GM21717 (cell line): ENCODE measurements around the gene LHX2.
A peak's percentile ranks its signal among the peaks of the same experiment; 100 is the strongest.
"Not testable (repeated sequence)": the region's sequence is repeated elsewhere in the genome, so short reads cannot be mapped to it uniquely, and the experiment has no call there.

Experiments
- ATAC-seq: cut with Tn5 transposase; IDR thresholded peaks from one replicate; pipeline ENCODE4 v1.9.1; 2021; ENCODE audit warnings: mild to moderate bottlenecking, moderate library complexity; ENCODE audit not compliant: unreplicated experiment

The LHX2 gene

GRCh38 chr9:124011460-124012301 lies at the start of gene LHX2:
Gene LHX2 (plus strand): TSS chr9:124011768. CDS start chr9:124012349, 581 bp downstream.
- ATAC-seq, result peak; percentile 45

- ATAC-seq, result no peak
These were observed 46.8 kb upstream of the LHX2 start for GRCh38 chr9:123964761-123965160.

- no peak for ATAC-seq
These were observed 45.5 kb upstream of the LHX2 start for GRCh38 chr9:123965801-123966686.

- ATAC-seq, result no peak
These were observed 44.2 kb upstream of the LHX2 start for GRCh38 chr9:123967323-123967722.

- no peak for ATAC-seq
These were observed 39.0 kb upstream of the LHX2 start for GRCh38 chr9:123972618-123973017.

- ATAC-seq, result no peak
These were observed 37.9 kb upstream of the LHX2 start for GRCh38 chr9:123973590-123974223.

- no peak for ATAC-seq
These were observed 37.1 kb upstream of the LHX2 start for GRCh38 chr9:123974471-123974870.

GRCh38 chr9:123975871-123976270 lies 35.7 kb upstream of the LHX2 start:
- no peak for ATAC-seq

- not testable (repeated sequence) for ATAC-seq
These were observed 35.0 kb upstream of the LHX2 start for GRCh38 chr9:123976579-123976978.

GRCh38 chr9:123978981-123979380 lies 32.6 kb upstream of the LHX2 start:
- ATAC-seq, result no peak

- ATAC-seq, result no peak
These were observed 29.0 kb upstream of the LHX2 start for GRCh38 chr9:123982535-123982934.

- no peak for ATAC-seq
These were observed 28.5 kb upstream of the LHX2 start for GRCh38 chr9:123983047-123983446.

- no peak for ATAC-seq
These were observed 26.8 kb upstream of the LHX2 start for GRCh38 chr9:123984802-123985201.

- no peak for ATAC-seq
These were observed 25.7 kb upstream of the LHX2 start for GRCh38 chr9:123985869-123986268.

GRCh38 chr9:123990427-123990826 lies 21.1 kb upstream of the LHX2 start:
- no peak for ATAC-seq

- ATAC-seq, result not testable (repeated sequence)
These were observed 18.9 kb upstream of the LHX2 start for GRCh38 chr9:123992679-123993078.

GRCh38 chr9:123996731-123997421 lies 14.7 kb upstream of the LHX2 start:
- peak; percentile 46 for ATAC-seq

- ATAC-seq, result peak; percentile 48
These were observed 13.8 kb upstream of the LHX2 start for GRCh38 chr9:123997665-123998277.

GRCh38 chr9:123998278-123998925 lies 13.2 kb upstream of the LHX2 start:
- no peak for ATAC-seq
